HG03432 (cell line): ENCODE measurements around the gene RADIL.
"Not testable (repeated sequence)": the region's sequence is repeated elsewhere in the genome, so short reads cannot be mapped to it uniquely, and the experiment has no call there.

Experiments used
- ATAC-seq: cut with Tn5 transposase; IDR thresholded peaks from one replicate; pipeline ENCODE4 v1.9.1; 2021; ENCODE audit warnings: mild to moderate bottlenecking, moderate library complexity; ENCODE audit not compliant: unreplicated experiment

Gene RADIL

GRCh38 chr7:4794171-4794570 lies 89.3 kb downstream of the RADIL start:
- ATAC-seq = not testable (repeated sequence)

GRCh38 chr7:4793385-4793993 lies 90.0 kb downstream of the RADIL start:
- not testable (repeated sequence) for ATAC-seq

GRCh38 chr7:4792537-4793126 lies 90.9 kb downstream of the RADIL start:
- no peak for ATAC-seq

- peak; percentile 38 for ATAC-seq
These were observed 91.6 kb downstream of the RADIL start for GRCh38 chr7:4791738-4792536.

GRCh38 chr7:4791101-4791737 lies 92.3 kb downstream of the RADIL start:
- no peak for ATAC-seq

- ATAC-seq = no peak
These were observed 93.0 kb downstream of the RADIL start for GRCh38 chr7:4790516-4790991.

- no peak for ATAC-seq
These were observed 93.4 kb downstream of the RADIL start for GRCh38 chr7:4790078-4790465.

- no peak for ATAC-seq
These were observed 94.1 kb downstream of the RADIL start for GRCh38 chr7:4789194-4790077.

GRCh38 chr7:4788627-4789189 lies 94.8 kb downstream of the RADIL start:
- ATAC-seq = no peak

- ATAC-seq = no peak
These were observed 95.4 kb downstream of the RADIL start for GRCh38 chr7:4787947-4788626.

- no peak for ATAC-seq
These were observed 96.0 kb downstream of the RADIL start for GRCh38 chr7:4787541-4787940.

GRCh38 chr7:4786015-4786414 lies 97.5 kb downstream of the RADIL start:
- no peak for ATAC-seq

GRCh38 chr7:4785371-4785770 lies 98.1 kb downstream of the RADIL start:
- no peak for ATAC-seq

GRCh38 chr7:4784799-4785198 lies 98.7 kb downstream of the RADIL start:
- ATAC-seq = no peak

GRCh38 chr7:4783762-4784351 lies 99.7 kb downstream of the RADIL start:
- no peak for ATAC-seq

- ATAC-seq = no peak
These were observed 100.2 kb downstream of the RADIL start for GRCh38 chr7:4783292-4783652.

- ATAC-seq = no peak
These were observed 100.9 kb downstream of the RADIL start for GRCh38 chr7:4782333-4783291.

GRCh38 chr7:4781366-4782069 lies 102.0 kb downstream of the RADIL start:
- ATAC-seq = no peak
